HG03469 (cell line): Measurements from ENCODE around the gene ZNF398.

ENCODE experiments used
- ATAC-seq: cut with Tn5 transposase; IDR thresholded peaks from one replicate; pipeline ENCODE4 v1.9.1; 2021; ENCODE audit warnings: mild to moderate bottlenecking, moderate library complexity, moderate number of reproducible peaks; ENCODE audit not compliant: unreplicated experiment

ZNF398 gene

DNA sequence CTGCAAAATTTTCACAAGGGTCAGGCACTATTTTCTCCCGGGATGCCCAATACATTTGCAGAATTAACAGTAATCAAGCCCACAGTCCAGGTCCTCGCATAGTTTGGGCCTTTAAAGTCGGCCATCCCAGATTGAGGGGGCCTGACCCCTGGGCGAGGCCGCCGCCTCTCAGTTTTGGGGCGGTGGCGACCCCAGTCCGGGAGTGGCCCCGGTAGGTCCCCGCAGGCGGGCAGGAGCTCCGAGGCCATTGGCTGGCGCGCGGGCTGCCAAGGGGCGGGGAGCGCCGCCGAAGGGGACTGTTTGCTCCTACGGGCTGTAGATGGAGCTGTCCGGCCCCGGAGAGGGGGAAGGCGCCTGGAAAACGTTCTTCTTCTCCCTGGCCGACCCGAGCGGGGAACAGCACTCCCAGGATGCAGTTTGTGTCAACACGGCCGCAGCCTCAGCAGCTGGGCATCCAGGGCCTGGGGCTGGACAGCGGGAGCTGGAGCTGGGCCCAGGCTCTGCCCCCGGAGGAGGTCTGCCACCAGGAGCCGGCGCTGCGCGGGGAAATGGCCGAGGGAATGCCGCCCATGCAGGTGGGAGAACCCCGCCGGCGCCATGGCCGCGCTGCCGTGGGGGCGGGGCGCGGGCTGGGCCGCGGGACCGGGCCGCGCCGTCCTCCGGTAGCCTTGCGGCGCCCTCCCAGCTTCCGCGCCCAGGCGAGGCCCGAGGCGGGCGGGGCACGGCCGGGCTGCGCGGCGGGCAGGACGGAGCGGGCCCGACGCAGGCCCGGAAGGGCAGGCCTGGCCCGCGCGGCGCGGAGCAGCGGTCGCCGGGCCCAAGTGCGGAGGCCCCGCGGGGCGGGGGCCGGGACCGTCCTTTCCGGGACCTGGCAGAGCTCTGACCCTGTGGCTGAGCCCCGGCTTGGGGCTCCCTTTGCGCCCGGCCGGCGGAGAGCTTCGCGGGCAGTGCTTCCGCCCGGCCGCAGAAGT, 48.2 kb downstream of the ZNF398 start, which contains the start of gene ZNF282:
Gene ZNF282, plus strand, starts transcription at position 367 of the 971 bp plus-strand sequence. Its CDS starts 44 bp downstream, at position 411.
- ATAC-seq = peak; percentile 75

DNA sequence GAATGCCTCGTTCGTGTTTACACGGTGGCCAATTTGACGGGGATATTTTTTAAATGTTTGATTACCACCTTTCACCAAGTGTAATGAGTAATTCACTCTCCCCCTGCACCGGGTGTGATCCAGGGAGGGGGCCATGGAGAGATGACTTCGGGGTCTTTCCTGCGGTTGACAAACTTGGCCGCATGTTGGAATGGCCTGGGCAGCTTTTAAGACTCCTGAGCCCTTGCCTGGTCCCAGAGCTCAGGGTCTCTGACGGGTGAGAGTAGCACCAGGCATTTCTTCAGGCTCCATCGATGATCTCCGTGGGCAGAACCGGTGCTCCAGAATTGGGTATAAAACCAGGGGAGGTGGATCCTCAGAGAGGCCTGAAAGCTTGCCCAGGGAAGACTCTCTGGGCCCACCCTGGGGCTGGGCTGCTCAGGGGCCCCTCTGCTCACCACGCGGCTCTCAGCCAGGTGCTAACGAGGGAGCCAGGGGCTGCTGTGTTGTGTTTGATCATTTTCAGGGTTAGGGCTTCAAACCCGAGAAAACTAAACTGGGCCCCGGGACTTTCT, 49.0 kb downstream of the ZNF398 start:
- no peak for ATAC-seq

DNA sequence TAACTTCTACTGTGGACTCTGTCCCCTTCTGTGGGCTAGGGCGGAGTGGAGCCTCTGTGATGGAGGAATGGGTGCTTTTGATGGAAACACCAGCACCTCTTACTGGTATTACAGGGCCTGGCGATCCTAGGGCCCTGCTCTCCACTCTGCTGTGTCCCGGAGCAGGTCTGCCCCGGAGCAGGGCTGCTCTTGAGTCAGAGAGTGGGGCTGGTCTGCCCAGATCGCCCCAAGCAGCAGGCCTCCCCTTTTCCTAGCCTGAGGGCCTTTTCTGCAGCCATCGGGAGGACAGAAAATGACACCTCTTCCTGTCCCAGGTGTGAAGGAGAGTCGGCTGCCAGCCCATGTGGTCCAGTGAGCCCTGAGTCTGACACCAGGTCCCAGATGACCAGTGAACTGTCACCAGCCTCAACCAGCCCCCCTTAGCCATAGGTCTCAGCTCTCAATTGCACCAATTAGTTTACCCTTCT, 49.5 kb downstream of the ZNF398 start:
- no peak for ATAC-seq

DNA sequence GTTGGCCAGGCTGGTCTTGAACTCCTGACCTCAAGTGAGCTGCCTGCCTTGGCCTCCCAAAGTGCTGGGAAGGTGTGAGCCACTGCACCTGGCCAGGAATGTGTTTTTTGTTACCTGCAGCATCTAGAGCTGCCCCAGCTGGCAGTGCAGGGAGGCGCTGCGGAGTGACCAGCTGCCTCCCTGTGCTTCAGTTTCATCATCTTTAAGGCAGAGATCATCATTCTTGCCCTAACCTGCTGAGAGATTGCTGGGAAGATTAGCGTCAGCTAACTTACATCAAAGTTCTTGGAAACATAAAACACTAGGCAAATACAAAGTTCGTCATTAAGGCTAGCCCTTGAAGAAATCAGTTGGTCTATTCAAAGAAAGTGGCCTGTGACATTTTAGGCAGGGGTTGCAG, 50.4 kb downstream of the ZNF398 start:
- ATAC-seq = no peak

DNA sequence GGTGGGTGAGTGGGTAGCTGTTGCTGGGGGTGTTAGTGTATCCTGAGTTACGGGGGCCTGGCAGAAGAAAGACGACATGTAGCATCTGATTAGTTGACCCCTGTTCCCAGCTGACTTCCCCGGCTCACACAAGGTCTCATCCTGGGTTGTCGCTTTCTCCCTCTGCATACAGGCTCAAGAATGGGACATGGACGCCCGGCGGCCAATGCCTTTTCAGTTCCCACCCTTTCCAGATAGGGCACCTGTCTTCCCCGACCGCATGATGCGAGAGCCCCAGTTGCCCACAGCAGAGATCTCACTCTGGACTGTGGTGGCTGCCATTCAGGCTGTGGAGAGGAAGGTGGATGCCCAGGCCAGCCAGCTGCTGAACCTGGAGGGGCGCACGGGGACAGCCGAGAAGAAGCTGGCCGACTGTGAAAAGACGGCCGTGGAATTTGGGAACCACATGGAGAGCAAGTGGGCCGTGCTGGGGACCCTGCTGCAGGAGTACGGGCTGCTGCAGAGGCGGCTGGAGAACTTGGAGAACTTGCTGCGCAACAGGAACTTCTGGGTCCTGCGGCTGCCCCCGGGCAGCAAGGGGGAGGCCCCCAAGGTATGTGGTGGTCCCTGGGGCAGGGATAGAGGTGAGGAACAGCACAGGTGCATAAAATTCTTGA, 51.0 kb downstream of the ZNF398 start:
- no peak for ATAC-seq

DNA sequence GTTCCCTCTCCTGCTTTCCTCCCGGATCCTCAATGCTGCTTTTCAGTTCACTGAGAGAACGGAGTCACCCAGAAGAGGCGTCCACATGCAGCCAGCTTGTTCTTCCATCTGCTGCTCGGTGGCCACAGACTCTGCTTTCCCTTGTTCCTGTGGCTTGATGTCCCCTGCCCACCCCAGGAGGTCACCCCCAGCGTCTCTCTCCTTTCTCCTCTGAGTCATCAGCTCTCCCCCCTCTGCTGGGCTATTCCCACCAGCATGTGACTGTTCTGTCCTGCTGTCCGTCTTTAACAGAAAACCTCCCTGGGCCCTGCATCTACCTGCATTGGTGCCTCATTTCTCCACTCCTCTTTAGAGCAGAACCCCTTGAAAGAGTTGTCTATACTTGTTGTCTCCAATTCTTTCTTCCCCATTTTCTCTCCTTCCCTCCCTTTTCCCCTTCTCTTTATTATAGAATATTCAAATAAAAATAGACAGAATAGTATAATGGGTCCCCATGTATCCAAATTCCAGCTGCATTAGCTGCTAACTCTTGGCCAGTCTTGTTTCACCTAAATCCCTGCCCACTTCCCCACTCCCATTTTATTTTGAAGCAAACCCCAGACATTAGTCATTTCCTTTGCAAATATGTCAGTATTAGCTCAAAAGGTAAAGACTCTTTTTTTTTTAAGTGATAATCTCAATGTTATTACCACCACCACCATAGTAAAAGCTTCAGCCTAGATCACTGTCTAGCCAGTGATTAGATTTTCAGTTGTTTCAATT, 52.2 kb downstream of the ZNF398 start:
- ATAC-seq = no peak

DNA sequence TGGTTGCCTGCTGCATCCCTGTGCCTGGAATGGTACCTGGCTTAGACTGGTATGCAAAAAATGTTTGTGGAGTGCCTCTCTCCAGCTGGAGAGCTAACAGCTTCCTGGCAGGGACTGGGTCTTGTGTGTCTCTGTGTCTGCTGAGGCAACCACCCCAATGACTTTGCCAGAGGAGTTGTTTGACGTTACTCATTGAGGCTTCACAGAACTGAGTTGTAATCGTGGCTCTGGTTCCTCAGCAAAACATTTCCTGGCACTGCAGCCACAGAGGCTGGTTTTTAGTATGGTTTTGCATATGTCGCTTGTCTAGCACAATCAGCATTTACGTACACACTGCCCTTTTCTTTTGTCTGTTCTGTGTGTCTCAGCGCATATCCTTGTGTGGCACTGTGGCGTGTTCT, 55.6 kb downstream of the ZNF398 start:
- no peak for ATAC-seq

DNA sequence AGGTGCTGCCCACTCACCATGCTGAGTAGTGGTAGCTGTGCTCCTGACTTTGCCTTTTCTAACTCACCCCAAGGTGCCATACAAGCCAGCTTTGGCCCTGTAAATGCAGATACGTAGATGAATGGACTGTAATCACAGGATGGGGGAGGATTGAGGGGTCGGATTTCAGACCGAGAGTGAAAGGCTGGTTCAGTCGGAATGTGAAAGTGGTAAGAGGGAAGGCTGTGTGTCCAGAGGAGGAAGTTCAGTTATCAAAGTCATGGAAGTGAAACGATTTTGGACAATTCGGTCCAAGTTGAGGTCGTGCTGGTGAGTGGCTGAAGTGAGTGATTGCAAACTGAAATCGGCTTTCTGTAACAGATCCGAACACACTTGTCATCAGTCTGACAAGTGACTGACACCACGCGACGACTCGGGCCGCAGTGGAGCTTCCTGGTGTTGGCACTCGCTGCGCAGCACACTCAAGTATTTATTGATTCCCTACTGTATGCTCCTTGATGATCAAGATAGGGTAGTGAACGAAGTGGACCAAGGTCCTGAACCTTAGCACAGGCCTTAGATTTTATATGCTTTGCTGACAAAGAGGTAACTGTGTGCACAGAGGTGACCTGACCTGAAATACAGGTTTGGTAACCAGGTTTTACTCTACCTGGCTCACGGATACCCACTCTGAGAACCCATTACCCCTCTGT, 58.6 kb downstream of the ZNF398 start:
- ATAC-seq = no peak

DNA sequence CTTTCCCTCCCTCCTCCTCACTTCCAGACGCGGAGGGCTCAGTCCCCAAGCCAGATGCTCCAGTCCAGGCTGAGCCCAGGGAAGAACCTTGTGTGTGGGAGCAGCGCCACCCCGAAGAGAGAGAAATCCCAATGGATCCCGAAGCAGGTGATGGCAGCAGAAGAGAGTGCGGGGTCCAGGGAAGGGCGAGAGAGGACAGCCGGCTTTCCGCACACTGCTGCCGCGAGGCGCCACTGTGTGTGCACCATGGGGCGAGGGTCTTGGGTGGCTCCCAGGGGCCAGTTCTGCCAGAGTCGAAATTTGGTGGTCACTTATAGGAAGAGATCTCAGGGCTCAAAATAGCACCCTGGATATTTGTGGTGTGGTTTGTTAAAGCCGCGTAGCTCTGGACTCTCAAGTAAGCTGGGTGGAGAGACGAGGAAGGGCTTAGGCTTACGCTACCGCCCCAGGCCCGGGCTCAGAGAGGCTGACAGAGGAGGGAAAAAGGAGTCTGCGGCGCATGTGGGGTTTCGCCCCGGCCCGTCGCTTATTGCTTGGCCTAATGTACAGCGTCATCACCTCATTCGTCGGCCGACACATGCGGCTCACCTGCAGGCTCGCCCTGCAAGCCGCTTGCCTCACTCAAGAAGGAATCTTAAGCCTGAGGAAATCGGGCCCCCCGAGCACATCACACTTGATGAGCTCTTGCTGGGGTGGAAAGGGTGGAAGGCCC, 60.2 kb downstream of the ZNF398 start:
- ATAC-seq = no peak

DNA sequence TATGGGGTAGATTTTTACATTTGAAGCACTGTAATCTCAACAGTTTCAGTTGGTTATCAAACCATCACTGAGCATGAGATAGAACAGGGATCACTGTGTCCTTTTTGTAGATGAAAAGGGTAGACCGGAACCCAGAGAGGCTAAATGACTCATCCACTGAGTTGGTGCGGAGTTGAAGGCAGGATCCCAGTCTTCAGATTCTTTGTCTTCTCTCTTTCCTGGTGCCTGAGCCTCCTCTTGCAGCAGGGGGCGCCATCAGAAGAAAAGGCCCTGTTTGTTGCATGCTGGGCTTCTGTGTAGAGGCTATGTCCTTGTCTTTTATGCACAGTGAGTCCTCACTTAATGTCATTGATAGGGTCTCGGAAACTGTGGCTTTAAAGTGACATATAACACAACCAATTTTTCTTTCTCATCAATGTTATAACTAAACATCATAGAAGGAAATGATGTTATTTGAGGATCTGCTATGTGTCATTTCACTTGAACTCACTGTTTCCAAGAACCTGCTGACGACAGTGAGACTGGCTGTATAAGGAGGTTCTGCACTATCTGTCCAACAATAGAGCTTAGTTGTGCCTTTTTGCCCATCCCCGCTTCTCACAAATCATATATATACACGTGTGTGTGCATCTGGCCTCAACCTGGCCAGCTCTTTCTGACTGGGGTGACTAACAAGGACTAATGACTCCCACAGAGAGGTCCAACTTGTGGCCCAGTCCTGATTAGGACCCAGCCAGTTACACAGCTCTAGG, 62.4 kb downstream of the ZNF398 start:
- peak; percentile 54 for ATAC-seq

DNA sequence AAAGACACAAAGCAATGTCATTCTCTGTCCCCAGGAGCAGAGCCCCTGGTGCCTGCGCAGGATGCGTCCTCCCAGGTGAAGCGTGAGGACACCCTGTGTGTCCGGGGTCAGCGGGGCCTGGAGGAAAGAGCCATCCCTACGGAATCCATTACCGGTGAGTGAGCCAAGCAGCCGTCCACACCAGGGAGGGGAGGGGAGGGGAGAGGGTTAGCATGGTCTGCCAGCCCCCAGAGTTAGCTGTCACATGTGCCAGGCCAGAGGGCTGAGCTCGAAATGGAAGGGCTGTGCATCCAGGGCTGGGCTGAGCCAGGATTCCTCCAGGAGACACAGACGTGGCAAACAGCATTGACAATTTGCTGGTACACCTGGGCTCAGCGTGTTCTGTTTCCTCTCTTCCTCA, 63.3 kb downstream of the ZNF398 start:
- no peak for ATAC-seq

DNA sequence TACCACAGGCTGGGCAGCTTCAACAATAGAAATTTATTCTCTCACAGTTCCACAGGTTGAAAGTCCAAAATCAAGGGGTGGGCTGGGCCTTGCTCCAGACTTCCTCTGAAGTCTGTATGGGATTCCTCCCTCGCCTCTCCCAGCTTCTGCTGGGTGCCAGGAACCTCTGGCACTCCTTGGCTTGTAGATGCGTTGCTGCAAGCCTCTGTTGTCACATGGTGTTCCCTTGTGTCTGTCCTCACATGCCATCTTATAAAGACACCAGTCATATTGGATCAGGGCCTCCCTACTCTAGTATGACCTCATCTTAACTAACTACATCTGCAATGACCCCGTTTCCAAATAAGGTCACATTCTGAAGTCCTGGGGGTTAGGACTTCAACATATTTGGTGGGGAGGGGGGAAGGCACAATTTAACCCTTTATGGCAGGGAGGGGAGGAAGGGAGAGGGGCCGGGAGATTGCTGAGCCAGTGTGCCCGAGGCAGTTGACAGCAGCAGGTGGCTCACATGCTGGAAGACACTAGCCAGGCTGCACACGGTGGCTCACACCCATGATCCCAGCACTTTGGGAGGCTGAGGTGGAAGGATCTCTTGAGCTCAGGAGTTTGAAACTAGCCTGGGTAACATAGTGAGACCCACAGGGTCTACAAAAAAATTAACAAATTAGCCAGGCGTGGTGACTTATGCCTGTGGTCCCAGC, 66.9 kb downstream of the ZNF398 start:
- ATAC-seq = no peak

DNA sequence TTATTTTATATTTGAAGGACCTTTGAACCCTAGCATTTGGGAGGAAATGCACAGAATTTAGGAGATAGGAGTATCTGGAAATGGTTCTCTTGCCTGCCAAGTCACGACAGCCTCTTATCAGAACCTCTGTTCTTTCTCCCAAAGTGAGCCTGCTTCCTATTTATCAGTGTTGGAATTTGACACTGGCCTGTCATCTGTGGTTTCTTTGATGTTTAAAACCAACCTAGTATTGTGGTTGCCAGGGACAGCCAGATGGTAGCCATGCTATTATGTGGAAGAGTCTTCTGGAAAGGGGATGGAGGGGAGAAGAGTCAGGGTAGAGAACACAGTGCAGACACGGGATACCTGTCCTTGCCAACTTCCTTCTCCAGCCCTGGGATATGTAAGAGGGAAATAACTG, 69.1 kb downstream of the ZNF398 start:
- ATAC-seq = no peak

DNA sequence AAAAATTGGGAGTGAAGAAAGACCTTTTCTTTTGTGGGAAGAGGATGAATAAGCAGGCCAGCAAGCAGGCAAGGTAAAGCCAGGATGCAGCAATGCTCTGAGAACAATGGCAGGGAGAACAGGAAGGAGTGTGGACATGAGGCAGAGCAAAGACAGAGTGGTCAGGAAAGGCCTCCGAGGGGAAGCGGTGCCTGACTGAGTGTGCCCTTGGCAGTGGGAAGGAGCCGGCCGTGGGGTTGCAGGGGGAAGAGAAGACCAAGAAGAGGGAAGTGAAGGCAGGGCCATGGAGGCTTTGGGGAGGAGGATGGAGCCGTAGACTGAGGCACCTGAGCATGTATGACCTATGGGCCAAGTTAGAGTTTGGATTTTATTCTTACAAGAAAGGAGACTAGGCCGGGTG, 70.3 kb downstream of the ZNF398 start:
- no peak for ATAC-seq

DNA sequence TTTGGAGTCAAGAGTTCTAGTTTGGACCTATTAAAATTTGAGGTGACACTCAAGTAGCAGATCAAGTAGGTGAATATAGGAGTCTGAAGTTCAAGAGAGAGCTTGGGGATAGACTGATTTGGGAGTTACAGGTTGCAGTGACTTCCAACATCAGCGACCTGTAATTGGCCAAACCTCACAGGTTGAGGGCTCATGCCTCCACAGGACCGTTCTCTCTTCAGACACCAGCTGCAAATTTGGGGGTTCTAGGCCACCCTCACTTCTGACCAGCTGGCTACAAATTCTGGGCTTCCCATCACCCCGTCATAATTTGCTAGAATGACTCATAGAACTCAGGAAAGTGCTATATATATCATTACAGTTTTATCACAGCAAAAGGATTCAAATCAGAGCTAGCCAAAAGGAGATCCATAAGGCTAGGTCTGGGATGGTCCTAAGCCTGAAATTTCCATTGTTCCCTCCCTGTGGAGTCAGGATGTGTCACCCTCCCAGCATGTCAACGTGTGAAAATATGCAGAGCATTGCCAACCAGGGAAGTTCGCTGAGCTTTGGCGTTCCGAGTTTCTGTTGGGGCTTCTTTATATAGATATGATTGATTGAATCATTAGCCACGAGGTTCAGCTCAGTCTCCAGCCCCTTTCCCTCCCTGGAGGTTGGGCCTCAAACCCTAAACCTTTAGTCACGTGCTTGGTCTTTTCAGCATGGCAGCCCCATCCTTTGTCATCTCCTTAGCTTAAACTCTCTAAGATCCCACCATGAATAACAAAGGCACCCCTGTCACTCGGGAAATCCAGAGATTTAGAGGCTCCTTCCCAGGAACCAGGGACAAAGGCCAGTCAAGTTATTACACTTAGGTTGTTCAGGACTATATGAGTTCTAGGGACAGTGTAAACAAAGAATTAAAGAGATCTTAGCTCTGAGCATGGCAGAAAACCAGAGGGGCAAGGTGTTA, 71.5 kb downstream of the ZNF398 start:
- no peak for ATAC-seq

DNA sequence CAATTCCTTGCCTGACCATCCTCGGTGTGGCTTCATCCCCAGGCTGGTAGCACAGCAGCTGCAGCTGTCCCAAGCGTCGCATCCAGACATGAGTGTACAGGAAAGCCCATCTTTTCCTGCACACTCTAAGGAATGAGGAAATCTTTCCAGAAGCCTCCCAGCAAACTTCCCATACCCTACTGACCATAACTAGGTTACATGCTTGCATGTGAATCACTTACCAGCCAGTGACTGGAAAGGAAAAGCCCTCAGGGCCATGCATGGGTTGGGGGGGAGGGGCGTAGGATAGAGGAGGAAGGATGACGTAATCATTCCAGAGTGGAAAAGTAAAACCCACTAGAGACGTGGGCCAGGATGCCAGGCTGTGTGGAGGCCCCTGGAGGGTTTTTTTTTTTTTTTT, 73.3 kb downstream of the ZNF398 start:
- ATAC-seq = no peak

DNA sequence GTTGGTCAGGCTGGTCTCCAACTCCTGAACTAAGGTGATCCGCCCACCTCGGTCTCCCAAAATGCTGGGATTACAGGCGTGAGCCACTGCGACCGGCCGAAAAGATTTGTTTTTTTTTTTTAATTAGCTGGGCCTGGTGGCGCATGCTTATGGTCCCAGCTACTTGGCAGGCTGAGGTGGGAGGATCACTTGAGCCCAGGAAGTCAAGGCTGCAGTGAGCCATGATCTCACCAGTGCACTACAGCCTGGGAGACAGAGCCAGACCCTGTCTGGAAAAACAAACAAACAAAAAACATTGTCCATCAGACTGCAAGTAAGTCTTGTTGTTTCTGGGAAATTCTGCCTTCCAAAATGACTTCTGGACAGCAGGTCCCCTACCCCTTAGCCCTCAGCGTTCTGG, 75.9 kb downstream of the ZNF398 start:
- ATAC-seq = no peak
